Measurements from ENCODE around the gene QRICH1. TPM values are rescaled to one million over a fixed set of nuclear protein-coding genes. Genes with fewer than 3 reads are reported as not detected.

Gene QRICH1, protein sequence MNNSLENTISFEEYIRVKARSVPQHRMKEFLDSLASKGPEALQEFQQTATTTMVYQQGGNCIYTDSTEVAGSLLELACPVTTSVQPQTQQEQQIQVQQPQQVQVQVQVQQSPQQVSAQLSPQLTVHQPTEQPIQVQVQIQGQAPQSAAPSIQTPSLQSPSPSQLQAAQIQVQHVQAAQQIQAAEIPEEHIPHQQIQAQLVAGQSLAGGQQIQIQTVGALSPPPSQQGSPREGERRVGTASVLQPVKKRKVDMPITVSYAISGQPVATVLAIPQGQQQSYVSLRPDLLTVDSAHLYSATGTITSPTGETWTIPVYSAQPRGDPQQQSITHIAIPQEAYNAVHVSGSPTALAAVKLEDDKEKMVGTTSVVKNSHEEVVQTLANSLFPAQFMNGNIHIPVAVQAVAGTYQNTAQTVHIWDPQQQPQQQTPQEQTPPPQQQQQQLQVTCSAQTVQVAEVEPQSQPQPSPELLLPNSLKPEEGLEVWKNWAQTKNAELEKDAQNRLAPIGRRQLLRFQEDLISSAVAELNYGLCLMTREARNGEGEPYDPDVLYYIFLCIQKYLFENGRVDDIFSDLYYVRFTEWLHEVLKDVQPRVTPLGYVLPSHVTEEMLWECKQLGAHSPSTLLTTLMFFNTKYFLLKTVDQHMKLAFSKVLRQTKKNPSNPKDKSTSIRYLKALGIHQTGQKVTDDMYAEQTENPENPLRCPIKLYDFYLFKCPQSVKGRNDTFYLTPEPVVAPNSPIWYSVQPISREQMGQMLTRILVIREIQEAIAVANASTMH
- 58.5 and 67.0 TPM in 2 replicates for polyA plus RNA-seq (2012; rRNA removed)
- 27.7 and 33.7 TPM in 2 replicates for polyA plus RNA-seq (2012; cell fraction: cytosol; rRNA removed)
- 255 and 279 TPM in 2 replicates for polyA plus RNA-seq (2012; cell fraction: nucleus; rRNA removed)

DNA sequence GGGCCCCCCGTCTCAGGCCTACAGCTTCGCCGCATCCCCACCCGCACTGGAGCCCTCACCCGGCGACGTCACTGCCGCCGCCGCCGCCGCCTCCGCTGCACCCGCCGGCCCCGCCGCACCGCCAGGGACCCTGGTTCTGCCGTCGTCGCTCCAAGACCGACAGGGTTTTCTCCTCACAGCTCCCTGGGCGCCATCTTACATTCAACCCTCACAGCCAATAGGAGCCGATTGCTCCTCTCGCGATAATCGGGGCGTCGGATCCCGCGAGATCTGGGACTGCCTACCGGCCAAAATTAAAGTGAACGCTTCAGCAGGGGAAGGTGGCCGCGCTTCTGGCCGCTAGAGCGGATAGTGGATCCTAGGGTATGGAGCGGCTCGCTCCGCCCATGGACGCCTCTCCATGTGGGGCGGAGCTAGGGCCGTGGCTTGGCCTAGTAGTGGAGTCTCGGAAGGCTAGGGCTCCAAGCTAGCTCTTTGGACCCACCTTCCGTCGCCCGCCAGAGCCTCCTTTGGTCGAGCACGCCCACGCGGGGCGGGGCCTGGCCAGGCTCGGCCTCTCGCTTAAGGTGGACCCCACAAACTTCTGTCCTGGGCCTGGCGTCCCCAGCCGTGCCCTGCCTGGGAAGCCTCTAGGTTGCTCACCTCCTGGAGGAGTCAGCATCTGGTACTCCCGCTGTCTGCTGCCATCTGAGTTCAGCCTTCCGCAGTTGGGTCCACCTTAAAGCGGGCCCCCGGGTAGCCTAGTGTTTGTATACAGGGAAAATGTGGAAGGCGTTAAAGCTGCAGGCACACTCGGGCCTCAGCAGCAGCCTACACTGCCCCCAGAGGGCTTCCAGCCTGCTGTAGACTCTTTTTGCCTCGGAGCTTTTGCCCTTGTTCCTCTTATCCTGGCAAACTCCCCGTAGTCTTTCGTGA, at the start of gene QRICH1:
TSS of gene QRICH1 (minus strand) at position 219 of the 915 bp plus-strand sequence. CDS start 17,054 bp downstream, outside the sequence.
- Histone ChIP-seq H3K79me2 (ENCODE audit: insufficient read depth) (peaks cover 44% of the 10 kb centered on the region), H3K4me3 (ENCODE audit: low read depth in 2 of 2, low read length in 1 of 2) (peak within 1 kb of the TSS; percentile 76 to 98), H3K9ac (peak within 1 kb of the TSS; percentile 93), H4K20me1 (ENCODE audit: insufficient read depth) (peaks cover 41% of the 10 kb centered on the region), H3K27ac (ENCODE audit: low read depth in 2 of 2, low read length in 1 of 2) (peak within 1 kb of the TSS; percentile 95 to 96), H3K4me2 (peak within 1 kb of the TSS; percentile 94), H3F3A (replicated peaks; ENCODE audit: insufficient read depth) (peaks cover 44% of the 10 kb centered on the region), H3K27me3 (ENCODE audit: insufficient read depth) (no peaks in the 10 kb centered on the region), H3K36me3 (replicated peaks in 1 of 2; ENCODE audit: control insufficient read depth in 1 of 2, insufficient read depth in 2 of 2, low read length in 1 of 2) (peaks cover 16 to 21% of the 10 kb centered on the region in 2 experiments), H2AFZ (ENCODE audit: low read depth) (peak within 1 kb of the TSS; percentile 75), H3K4me1 (ENCODE audit: control insufficient read depth in 1 of 2, insufficient read depth in 2 of 2, low read depth in 1 of 2, low read length in 1 of 2) (peaks cover 15 to 23% of the 10 kb centered on the region in 2 experiments; a peak in 3 of 4 replicates), H3K9me3 (no peaks in the 10 kb centered on the region), H3K9me2 (no peaks in the 10 kb centered on the region)
- ChIA-PET CTCF (interaction anchor here (0.7 to 2.6 kb wide), 15 partner anchors 9 to 335 kb away, joined by 3 to 16 read pairs (median 4); partner anchors contain the start of genes GPX1, NDUFAF3, NICN1 and USP19), POLR2A (interaction anchor here (0.8 to 3.6 kb wide), 24 partner anchors 8 to 763 kb away, joined by 3 to 31 read pairs (median 4); partner anchors contain the start of genes CCDC71, DALRD3, IMPDH2 and IP6K2)
- DNase-seq: peak; percentile 92
- 1% methylated on average over 21 of the region's 65 CpGs for WGBS (ENCODE audit: low lambda C conversion rate)
- TF ChIP-seq GABPA (IDR thresholded peaks at IDR 0.05; ENCODE audit: low read depth) (no peak; the same call in 1 of the 2 replicates), ELF1 (IDR thresholded peaks at IDR 0.05) (no peak), POLR2AphosphoS5 (IDR thresholded peaks at IDR 0.05; ENCODE audit: low read depth, low read length) (peak; percentile 82), TEAD4 (IDR thresholded peaks at IDR 0.05; ENCODE audit: borderline replicate concordance, insufficient read depth) (no peak), FOSL2 (IDR thresholded peaks at IDR 0.05; ENCODE audit: borderline replicate concordance, low read depth) (no peak), YY1 (IDR thresholded peaks at IDR 0.05; ENCODE audit: low read depth) (peak; percentile 92), NRF1 (IDR thresholded peaks at IDR 0.05; ENCODE audit: low read depth, low read length) (no peak), ZBTB33 (IDR thresholded peaks at IDR 0.05; ENCODE audit: borderline replicate concordance, low read depth) (peak; percentile 100), MXI1 (IDR thresholded peaks at IDR 0.05; ENCODE audit: low read depth, low read length) (peak; percentile 89), PBX3 (IDR thresholded peaks at IDR 0.05) (no peak), IRF3 (IDR thresholded peaks at IDR 0.05; ENCODE audit: low read depth, low read length) (peak; percentile 59), RAD21 (IDR thresholded peaks at IDR 0.05; ENCODE audit: low read length) (peak; percentile 51), USF1 (IDR thresholded peaks at IDR 0.05; ENCODE audit: borderline replicate concordance, low read depth) (no peak), JUND (IDR thresholded peaks at IDR 0.05) (no peak; the same call in 1 of the 2 replicates), TAF1 (IDR thresholded peaks at IDR 0.05; ENCODE audit: borderline replicate concordance, low read depth, low read length) (peak; percentile 94), SIN3A (IDR thresholded peaks at IDR 0.05; ENCODE audit: borderline replicate concordance, low read depth, low read length) (peak; percentile 98), GATA2 (CRISPR knock-in tag; IDR thresholded peaks at IDR 0.05) (no peak), MEF2A (IDR thresholded peaks at IDR 0.05; ENCODE audit: borderline replicate concordance, low read depth) (no peak)
- TF ChIP-seq, protein P1, sequence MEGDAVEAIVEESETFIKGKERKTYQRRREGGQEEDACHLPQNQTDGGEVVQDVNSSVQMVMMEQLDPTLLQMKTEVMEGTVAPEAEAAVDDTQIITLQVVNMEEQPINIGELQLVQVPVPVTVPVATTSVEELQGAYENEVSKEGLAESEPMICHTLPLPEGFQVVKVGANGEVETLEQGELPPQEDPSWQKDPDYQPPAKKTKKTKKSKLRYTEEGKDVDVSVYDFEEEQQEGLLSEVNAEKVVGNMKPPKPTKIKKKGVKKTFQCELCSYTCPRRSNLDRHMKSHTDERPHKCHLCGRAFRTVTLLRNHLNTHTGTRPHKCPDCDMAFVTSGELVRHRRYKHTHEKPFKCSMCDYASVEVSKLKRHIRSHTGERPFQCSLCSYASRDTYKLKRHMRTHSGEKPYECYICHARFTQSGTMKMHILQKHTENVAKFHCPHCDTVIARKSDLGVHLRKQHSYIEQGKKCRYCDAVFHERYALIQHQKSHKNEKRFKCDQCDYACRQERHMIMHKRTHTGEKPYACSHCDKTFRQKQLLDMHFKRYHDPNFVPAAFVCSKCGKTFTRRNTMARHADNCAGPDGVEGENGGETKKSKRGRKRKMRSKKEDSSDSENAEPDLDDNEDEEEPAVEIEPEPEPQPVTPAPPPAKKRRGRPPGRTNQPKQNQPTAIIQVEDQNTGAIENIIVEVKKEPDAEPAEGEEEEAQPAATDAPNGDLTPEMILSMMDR (IDR thresholded peaks at IDR 0.05): peak; percentile 66

Measured in SK-N-SH (cell line).